Retina (tissue), 1 donor: ENCODE results near the gene MAN2B1.
A peak's percentile ranks its signal among the peaks of the same experiment; 100 is the strongest.
"Not testable (repeated sequence)": the region's sequence is repeated elsewhere in the genome, so short reads cannot be mapped to it uniquely, and the experiment has no call there.

Experiments used
- DNase-seq: peaks from one replicate; pipeline ENCODE4 v3.0.0-alpha.2; 2016

MAN2B1 gene

GRCh38 chr19:12666265-12667048, at the start of gene MAN2B1, which contains the start of gene WDR83:
Gene MAN2B1 (minus strand): TSS chr19:12666742. CDS start chr19:12666701, 41 bp downstream.
Gene WDR83 (plus strand): TSS chr19:12666807. CDS start chr19:12669791, 2,984 bp downstream.
- DNase-seq: peak; percentile 93

GRCh38 chr19:12715929-12716328, 49.4 kb upstream of the MAN2B1 start:
- no peak for DNase-seq

GRCh38 chr19:12715102-12715501, 48.6 kb upstream of the MAN2B1 start:
- DNase-seq: no peak

GRCh38 chr19:12713304-12713703, 46.8 kb upstream of the MAN2B1 start:
- not testable (repeated sequence) for DNase-seq

- not testable (repeated sequence) for DNase-seq
These were observed 45.5 kb upstream of the MAN2B1 start for GRCh38 chr19:12712077-12712476.

GRCh38 chr19:12711187-12711586, 44.6 kb upstream of the MAN2B1 start:
- no peak for DNase-seq

GRCh38 chr19:12708641-12709040, 42.1 kb upstream of the MAN2B1 start:
- DNase-seq: no peak

- no peak for DNase-seq
These were observed 39.8 kb upstream of the MAN2B1 start for GRCh38 chr19:12706332-12706718.

- no peak for DNase-seq
These were observed 39.3 kb upstream of the MAN2B1 start for GRCh38 chr19:12705654-12706331.

- no peak for DNase-seq
These were observed 38.6 kb upstream of the MAN2B1 start for GRCh38 chr19:12705169-12705568.

GRCh38 chr19:12703046-12703445, 36.5 kb upstream of the MAN2B1 start:
- DNase-seq: peak; percentile 59

- no peak for DNase-seq
These were observed 35.2 kb upstream of the MAN2B1 start for GRCh38 chr19:12701596-12702282.

- no peak for DNase-seq
These were observed 31.6 kb upstream of the MAN2B1 start for GRCh38 chr19:12698138-12698537.

- not testable (repeated sequence) for DNase-seq
These were observed 30.9 kb upstream of the MAN2B1 start for GRCh38 chr19:12697425-12697824.

GRCh38 chr19:12696366-12697335, 30.1 kb upstream of the MAN2B1 start, which contains the start of gene FBXW9:
Gene FBXW9 (minus strand): TSS chr19:12696631. CDS start chr19:12696581, 50 bp downstream.
- DNase-seq: peak; percentile 97

GRCh38 chr19:12695997-12696365, 29.4 kb upstream of the MAN2B1 start:
- DNase-seq: no peak

- no peak for DNase-seq
These were observed 29.0 kb upstream of the MAN2B1 start for GRCh38 chr19:12695514-12695913.

- no peak for DNase-seq
These were observed 28.6 kb upstream of the MAN2B1 start for GRCh38 chr19:12695096-12695495.

- DNase-seq: no peak
These were observed 28.1 kb upstream of the MAN2B1 start for GRCh38 chr19:12694641-12695040.

GRCh38 chr19:12692960-12693359, 26.4 kb upstream of the MAN2B1 start:
- DNase-seq: no peak

GRCh38 chr19:12689581-12690216, 23.2 kb upstream of the MAN2B1 start:
- no peak for DNase-seq

- no peak for DNase-seq
These were observed 22.5 kb upstream of the MAN2B1 start for GRCh38 chr19:12689012-12689411.
